Ishikawa (cell line): ENCODE results near the gene CCDC38.

ENCODE experiments used
- REST ChIP-seq: IDR thresholded peaks from 2 replicates; pipeline ENCODE4 v1.6.1; 2012; ENCODE audit warnings: low read depth, mild to moderate bottlenecking
- TCF12 ChIP-seq: IDR thresholded peaks from 2 replicates; pipeline ENCODE4 v1.6.1; 2012; ENCODE audit warnings: low read depth

- TF ChIP-seq REST, result no peak
- no peak for TF ChIP-seq TCF12
Measured at GRCh38 chr12:95975491-95975890, 33.1 kb upstream of the CCDC38 start.
